ENCODE results near the gene IRAK1BP1. TPM values are rescaled to one million over a fixed set of nuclear protein-coding genes. Genes with fewer than 3 reads are reported as not detected.

IRAK1BP1 gene
- total and polyA plus RNA-seq, 10 of the 15 experiments (the other 5 are each of a cell fraction or from before 2014, with no cell fraction given): 2.3 to 6.7 (median 3.9) TPM

DNA sequence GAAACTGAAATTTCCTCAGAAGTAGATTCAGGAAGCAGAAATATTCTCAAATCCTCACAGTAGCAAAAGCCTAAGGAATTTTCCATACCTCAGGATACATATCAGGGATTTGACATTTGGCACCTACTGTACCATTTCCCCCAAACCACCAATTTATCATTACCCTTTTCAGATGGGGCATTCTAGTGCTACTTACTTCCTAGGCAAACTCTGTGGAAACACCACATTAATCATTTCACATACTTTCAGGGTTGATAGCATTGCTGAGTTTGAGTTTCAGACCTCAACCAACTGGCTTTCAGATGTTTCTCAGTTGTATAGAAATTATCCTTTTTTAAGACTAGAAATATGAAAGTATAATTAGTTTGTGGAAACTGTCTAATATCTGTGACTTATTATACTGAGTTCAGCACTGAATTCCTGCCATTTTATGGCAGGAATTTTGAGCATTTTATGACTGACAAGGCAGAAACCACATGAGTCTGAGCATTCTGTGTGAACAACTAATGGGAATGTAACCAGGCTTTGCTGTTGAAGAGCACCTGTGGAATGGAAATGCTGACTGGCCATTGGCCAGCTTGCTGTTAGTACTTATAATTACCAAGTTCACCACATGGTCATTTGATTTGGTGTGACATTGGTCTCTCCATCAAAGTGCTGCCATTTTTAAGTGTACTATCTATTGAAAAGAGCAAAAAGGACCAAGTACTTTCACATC, 35.1 kb upstream of the IRAK1BP1 start:
- ATAC-seq: no peak
- Histone ChIP-seq H3K79me2 (ENCODE audit: control insufficient read depth, insufficient read depth, low read length) (no peaks in the 10 kb centered on the region), H3K4me3 (no peak overlapping the region), H3K4me1 (ENCODE audit: control insufficient read depth, insufficient read depth, low read length) (no peaks in the 10 kb centered on the region), H3K4me2 (ENCODE audit: control insufficient read depth, insufficient read depth) (no peak overlapping the region), H3K9ac (ENCODE audit: control insufficient read depth, insufficient read depth, low read length) (no peak overlapping the region), H4K20me1 (ENCODE audit: control insufficient read depth, insufficient read depth) (no peaks in the 10 kb centered on the region), H3K27me3 (replicated peaks in 1 of 2; ENCODE audit: control insufficient read depth in 2 of 2, insufficient read depth in 2 of 2, low read length in 1 of 2) (no peaks in the 10 kb centered on the region), H3K27ac (ENCODE audit: control insufficient read depth, insufficient read depth) (no peak overlapping the region), H2AFZ (ENCODE audit: control insufficient read depth, low read depth, low read length) (no peak overlapping the region), H3K36me3 (ENCODE audit: control insufficient read depth in 2 of 2, insufficient read depth in 2 of 2, low read length in 1 of 2) (no peaks in the 10 kb centered on the region), H3K9me3 (replicated peaks; ENCODE audit: control insufficient read depth, insufficient read depth, low read length) (no peaks in the 10 kb centered on the region)
- ChIA-PET POLR2A (no interaction called here), RAD21 (ENCODE audit: unreplicated experiment) (no interaction called here), CTCF (interaction anchor here (0.6 to 1.2 kb wide), 4 partner anchors 8 to 165 kb away, joined by 3 read pairs; no protein-coding TSS in a partner anchor), SMC1A (ENCODE audit: uncharacterized antibody, unreplicated experiment) (no interaction called here)
- BruUV-seq (replicated peaks): no TSS peak
- in situ Hi-C loops (cut with MboI): no loop called here
- DNase-seq (ENCODE audit: low read depth, low spot score): no peak
- TF ChIP-seq ZNF24 (IDR thresholded peaks at IDR 0.05) (no peak), SMAD5 (IDR thresholded peaks at IDR 0.05; ENCODE audit: low read depth) (no peak), ZNF384 (IDR thresholded peaks at IDR 0.05; ENCODE audit: borderline replicate concordance, low read depth, low read length) (no peak), ZBED1 (IDR thresholded peaks at IDR 0.05; ENCODE audit: borderline replicate concordance) (no peak), HDGF (IDR thresholded peaks at IDR 0.05) (no peak), SIX5 (IDR thresholded peaks at IDR 0.05; ENCODE audit: low read depth, low read length, severe bottlenecking) (no peak), TARDBP (IDR thresholded peaks at IDR 0.05; ENCODE audit: borderline replicate concordance) (no peak), KAT2A (conservative IDR thresholded peaks at IDR 0.05; ENCODE audit: control insufficient read depth, low read depth, low read length) (no peak), PAX5 (IDR thresholded peaks at IDR 0.05; ENCODE audit: borderline replicate concordance, low read depth, low read length) (no peak), PAX8 (IDR thresholded peaks at IDR 0.05) (no peak), RELA (IDR thresholded peaks at IDR 0.05; ENCODE audit: borderline replicate concordance, partially characterized antibody) (no peak), MYB (IDR thresholded peaks at IDR 0.05; ENCODE audit: borderline replicate concordance, low read depth, low read length) (no peak), MYC (IDR thresholded peaks at IDR 0.05; ENCODE audit: insufficient read depth, insufficient read length, insufficient replicate concordance, low read length, severe bottlenecking) (no peak), FOXM1 (IDR thresholded peaks at IDR 0.05; ENCODE audit: low read depth, low read length) (no peak), REST (IDR thresholded peaks at IDR 0.05; ENCODE audit: low read depth, low read length) (no peak), EED (IDR thresholded peaks at IDR 0.05; ENCODE audit: low read depth) (no peak), MAX (IDR thresholded peaks at IDR 0.05; ENCODE audit: low read depth, low read length) (no peak), TCF12 (IDR thresholded peaks at IDR 0.05; ENCODE audit: low read depth, low read length) (no peak)
- TF ChIP-seq, protein P1, sequence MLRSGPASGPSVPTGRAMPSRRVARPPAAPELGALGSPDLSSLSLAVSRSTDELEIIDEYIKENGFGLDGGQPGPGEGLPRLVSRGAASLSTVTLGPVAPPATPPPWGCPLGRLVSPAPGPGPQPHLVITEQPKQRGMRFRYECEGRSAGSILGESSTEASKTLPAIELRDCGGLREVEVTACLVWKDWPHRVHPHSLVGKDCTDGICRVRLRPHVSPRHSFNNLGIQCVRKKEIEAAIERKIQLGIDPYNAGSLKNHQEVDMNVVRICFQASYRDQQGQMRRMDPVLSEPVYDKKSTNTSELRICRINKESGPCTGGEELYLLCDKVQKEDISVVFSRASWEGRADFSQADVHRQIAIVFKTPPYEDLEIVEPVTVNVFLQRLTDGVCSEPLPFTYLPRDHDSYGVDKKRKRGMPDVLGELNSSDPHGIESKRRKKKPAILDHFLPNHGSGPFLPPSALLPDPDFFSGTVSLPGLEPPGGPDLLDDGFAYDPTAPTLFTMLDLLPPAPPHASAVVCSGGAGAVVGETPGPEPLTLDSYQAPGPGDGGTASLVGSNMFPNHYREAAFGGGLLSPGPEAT (IDR thresholded peaks at IDR 0.05; ENCODE audit: low read depth): no peak
- TF ChIP-seq, protein P2, sequence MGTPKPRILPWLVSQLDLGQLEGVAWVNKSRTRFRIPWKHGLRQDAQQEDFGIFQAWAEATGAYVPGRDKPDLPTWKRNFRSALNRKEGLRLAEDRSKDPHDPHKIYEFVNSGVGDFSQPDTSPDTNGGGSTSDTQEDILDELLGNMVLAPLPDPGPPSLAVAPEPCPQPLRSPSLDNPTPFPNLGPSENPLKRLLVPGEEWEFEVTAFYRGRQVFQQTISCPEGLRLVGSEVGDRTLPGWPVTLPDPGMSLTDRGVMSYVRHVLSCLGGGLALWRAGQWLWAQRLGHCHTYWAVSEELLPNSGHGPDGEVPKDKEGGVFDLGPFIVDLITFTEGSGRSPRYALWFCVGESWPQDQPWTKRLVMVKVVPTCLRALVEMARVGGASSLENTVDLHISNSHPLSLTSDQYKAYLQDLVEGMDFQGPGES (IDR thresholded peaks at IDR 0.05): no peak
- FAIRE-seq: no peak
- intact Hi-C loops (cut with micrococcal nuclease; ENCODE audit: unreplicated experiment): no loop called here
